Measurements from ENCODE around the gene SRRM5.
"Not testable (repeated sequence)": the region's sequence is repeated elsewhere in the genome, so short reads cannot be mapped to it uniquely, and the experiment has no call there.

Gene SRRM5

DNA sequence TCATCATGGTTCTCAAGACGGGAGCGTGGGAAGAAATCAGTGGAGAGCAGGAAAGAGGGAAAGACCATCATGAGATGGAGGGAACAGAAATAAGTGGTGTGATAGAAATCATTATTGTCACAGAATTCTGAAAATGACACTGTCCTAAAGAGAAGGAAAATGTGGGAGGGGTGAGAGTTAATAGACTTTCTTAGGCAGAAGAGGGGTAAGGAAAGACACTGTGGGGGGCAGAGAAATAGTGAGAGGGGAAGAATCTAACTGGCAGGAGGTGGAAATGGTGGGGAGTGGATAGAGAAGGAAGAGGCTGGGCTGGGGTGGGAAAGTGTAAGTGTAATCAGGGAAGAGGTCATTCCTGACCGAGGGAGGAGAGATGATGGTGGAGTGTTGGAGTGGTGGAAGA is 33.1 kb upstream of the SRRM5 start:
- H3K27me3 Mint-ChIP-seq (ENCODE audit: low read depth): no peaks in the 10 kb centered on the region
- H3K27ac Mint-ChIP-seq: peak overlapping the region; percentile 18 to 97 (median 91)
- peaks cover 44% of the 10 kb centered on the region for H3K4me1 Mint-ChIP-seq
- H3K36me3 Mint-ChIP-seq (ENCODE audit: low read depth): peaks cover 5% of the 10 kb centered on the region
- H3K4me3 Mint-ChIP-seq: peak overlapping the region; percentile 77 to 88 (median 82)
- H3K9me3 Mint-ChIP-seq: no peaks in the 10 kb centered on the region
- TF ChIP-seq CTCF (IDR thresholded peaks at IDR 0.05; ENCODE audit: unreplicated experiment in 3 of 3): no peak

DNA sequence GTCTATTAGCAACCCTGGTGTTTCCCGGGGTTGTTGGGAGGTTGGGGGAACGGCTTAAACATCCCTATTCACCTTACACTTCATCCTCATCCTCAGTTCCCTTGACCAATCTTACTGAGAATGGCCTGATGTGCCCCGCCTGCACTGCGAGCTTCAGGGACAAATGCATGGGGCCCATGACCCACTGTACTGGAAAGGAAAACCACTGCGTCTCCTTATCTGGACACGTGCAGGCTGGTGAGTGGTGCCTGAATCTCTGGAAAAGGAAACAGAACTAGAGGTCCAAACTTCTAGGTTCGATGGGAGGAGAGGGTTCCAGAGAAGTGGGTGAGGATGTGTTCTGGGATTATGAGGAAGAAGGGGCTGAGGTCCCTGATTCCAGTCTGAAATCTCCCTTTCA is 30.4 kb upstream of the SRRM5 start:
- Mint-ChIP-seq H3K27ac (peak overlapping the region; percentile 23 to 96 (median 90)), H3K36me3 (ENCODE audit: low read depth) (peaks cover 16% of the 10 kb centered on the region), H3K4me3 (peak overlapping the region; percentile 88 to 94 (median 91)), H3K9me3 (no peaks in the 10 kb centered on the region), H3K27me3 (ENCODE audit: low read depth) (no peaks in the 10 kb centered on the region), H3K4me1 (peaks cover 30% of the 10 kb centered on the region)
- no peak for TF ChIP-seq CTCF (IDR thresholded peaks at IDR 0.05; ENCODE audit: unreplicated experiment in 3 of 3)

DNA sequence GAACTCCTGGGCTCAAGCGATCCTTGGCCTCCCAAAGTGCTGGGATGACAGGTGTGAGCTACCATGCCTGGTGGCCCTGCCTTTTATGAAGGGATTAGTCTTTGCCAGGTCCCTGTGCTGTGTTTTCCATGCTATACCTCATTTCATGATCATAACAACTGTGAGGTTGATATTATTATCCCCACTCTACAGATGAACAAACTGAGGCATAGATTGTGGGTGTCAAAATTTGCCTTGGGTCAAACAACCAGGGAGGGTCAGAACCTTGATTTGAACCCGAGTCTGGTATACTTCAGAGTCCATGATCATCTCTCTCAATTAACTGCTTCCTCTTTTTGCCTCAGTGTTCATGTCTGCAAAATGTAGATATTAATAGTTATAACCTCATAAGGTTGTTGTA is 29.4 kb upstream of the SRRM5 start:
- H3K36me3 Mint-ChIP-seq (ENCODE audit: low read depth): peaks cover 21% of the 10 kb centered on the region
- TF ChIP-seq CTCF (IDR thresholded peaks at IDR 0.05; ENCODE audit: unreplicated experiment in 3 of 3): no peak
- H3K4me3 Mint-ChIP-seq: peak overlapping the region in 2 of 3 experiments; percentile 62 to 94
- no peaks in the 10 kb centered on the region for H3K9me3 Mint-ChIP-seq
- H3K4me1 Mint-ChIP-seq: peaks cover 23% of the 10 kb centered on the region
- no peaks in the 10 kb centered on the region for H3K27me3 Mint-ChIP-seq (ENCODE audit: low read depth)
- H3K27ac Mint-ChIP-seq: peak overlapping the region in 2 of 3 experiments; percentile 50 to 51

GRCh38 chr19:43584484-43584883 is 27.4 kb upstream of the SRRM5 start:
- no peak for TF ChIP-seq CTCF (IDR thresholded peaks at IDR 0.05; ENCODE audit: unreplicated experiment in 3 of 3)
- Mint-ChIP-seq H3K27ac (peak overlapping the region; percentile 34 to 93 (median 63)), H3K9me3 (no peaks in the 10 kb centered on the region), H3K27me3 (ENCODE audit: low read depth) (no peaks in the 10 kb centered on the region), H3K36me3 (ENCODE audit: low read depth) (peaks cover 29% of the 10 kb centered on the region), H3K4me3 (no peak overlapping the region), H3K4me1 (peaks cover 18% of the 10 kb centered on the region)

- Mint-ChIP-seq H3K4me3 (no peak overlapping the region), H3K36me3 (ENCODE audit: low read depth) (peaks cover 45% of the 10 kb centered on the region), H3K4me1 (peaks cover 13% of the 10 kb centered on the region), H3K27me3 (ENCODE audit: low read depth) (no peaks in the 10 kb centered on the region), H3K27ac (peak overlapping the region in 1 of 3 experiments; percentile 13), H3K9me3 (no peaks in the 10 kb centered on the region)
- TF ChIP-seq CTCF (IDR thresholded peaks at IDR 0.05; ENCODE audit: unreplicated experiment in 3 of 3): no peak
Measured at GRCh38 chr19:43586346-43586745, 25.5 kb upstream of the SRRM5 start.

DNA sequence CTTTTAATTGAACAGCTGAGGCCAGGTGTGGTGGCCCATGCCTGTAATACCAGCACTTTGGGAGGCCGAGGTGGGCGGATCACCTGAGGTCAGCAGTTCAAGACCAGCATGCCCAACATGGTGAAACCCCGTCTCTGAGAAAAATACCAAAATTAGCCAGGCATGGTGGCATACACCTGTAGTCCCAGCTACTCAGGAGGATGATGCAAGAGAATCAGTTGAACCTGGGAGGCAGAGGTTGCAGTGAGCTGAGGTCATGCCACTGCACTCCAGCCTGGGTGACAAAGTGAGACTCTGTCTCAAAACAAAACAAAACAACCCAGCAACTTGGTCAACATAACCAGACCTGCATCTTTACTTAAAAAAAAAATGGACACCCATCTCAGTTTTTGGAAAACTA is 24.9 kb upstream of the SRRM5 start:
- H3K9me3 Mint-ChIP-seq; H3K27me3 Mint-ChIP-seq (ENCODE audit: low read depth); H3K27ac Mint-ChIP-seq; H3K4me1 Mint-ChIP-seq; H3K4me3 Mint-ChIP-seq: not testable (repeated sequence)
- peaks cover 45% of the 10 kb centered on the region for H3K36me3 Mint-ChIP-seq (ENCODE audit: low read depth)
